CD1c-positive myeloid dendritic cell (primary cell): Measurements from ENCODE around the gene DIPK1B.

Source experiments
- DNase-seq: peaks from one replicate; pipeline ENCODE4 v3.0.0-alpha.2; 2016; ENCODE audit errors: extremely low spot score

Gene DIPK1B

DNA sequence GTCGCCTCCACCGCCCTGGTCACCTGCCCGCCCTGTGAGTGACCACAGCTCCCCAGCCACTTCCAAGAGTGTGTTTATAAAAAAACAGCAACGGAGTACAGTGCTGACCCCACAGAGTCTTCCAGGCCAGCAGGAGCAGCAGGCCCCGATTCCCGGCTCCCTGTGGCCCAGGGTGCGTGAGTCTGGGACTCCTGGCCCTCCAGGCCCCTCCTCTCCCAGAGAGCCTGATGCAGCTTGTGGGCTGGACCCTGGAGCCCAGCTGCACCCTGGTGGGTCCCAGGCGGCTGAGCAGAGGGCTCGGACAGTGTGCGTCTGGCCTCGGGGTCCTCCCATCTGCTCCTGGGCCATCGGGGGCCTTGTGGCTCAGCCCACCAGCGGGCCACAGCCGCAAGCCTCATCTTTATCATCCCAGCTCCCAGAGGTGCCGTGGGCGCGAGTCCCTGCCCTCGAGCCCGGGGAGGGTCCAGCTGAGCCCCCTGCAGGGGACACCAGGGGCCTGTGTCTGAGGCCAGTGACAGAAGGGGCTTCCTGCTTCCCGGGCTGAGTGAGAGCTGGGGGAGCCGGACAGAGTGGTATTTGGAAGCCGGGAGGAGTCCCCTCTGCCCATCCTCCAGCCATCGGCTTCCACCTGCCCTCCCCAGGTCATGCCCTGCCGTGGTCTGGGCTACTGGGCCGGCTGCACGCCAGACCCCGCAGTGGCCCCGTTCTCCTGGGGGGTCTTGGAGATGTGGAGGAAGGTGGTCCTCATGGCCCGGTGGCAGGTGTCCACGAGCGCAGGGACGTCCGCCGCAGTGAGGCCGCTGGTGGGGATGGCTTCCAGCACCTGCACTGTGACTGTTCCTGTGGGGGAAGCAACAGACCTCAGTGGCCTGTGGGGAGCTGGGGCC is 39.0 kb upstream of the DIPK1B start:
- DNase-seq, result no peak

DNA sequence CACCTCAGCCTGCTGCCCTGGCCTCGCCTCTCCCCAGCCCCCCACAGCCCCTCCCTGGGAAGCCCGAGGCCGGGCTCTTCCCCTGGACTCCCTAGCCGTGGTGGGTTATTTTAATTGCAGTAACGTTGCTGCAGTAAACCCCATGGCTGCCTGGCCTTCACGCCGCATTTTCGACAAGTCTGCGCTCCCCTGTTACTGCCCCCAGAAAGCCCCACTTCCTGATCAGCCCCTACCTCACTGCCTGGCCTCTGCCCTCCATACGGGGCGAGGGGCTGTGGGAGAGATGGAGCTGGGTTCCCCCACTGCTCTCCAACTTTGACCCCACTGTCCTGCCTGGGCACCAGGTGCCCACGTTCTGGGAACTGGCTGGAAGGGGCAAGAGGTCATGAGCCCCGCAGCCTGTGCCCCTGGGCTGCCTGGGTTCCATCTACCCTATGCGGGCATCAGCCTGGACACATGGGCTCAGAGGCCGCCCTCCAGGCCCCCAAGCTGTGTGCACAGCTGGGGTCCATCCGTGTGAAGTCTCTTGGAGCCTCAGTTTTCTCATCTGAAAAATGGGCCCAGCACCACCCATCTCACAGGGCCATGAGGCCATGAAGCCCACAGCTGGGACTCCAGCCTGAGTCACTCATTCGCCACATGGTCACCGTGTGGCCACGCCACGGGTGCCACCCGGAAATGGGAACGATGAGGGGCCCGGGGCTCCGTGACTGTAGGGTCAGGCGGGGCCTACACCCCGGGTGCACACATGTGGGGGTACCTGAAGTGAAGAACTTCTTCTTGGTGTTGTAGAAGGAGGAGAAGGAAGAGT is 38.2 kb upstream of the DIPK1B start:
- DNase-seq, result no peak

DNA sequence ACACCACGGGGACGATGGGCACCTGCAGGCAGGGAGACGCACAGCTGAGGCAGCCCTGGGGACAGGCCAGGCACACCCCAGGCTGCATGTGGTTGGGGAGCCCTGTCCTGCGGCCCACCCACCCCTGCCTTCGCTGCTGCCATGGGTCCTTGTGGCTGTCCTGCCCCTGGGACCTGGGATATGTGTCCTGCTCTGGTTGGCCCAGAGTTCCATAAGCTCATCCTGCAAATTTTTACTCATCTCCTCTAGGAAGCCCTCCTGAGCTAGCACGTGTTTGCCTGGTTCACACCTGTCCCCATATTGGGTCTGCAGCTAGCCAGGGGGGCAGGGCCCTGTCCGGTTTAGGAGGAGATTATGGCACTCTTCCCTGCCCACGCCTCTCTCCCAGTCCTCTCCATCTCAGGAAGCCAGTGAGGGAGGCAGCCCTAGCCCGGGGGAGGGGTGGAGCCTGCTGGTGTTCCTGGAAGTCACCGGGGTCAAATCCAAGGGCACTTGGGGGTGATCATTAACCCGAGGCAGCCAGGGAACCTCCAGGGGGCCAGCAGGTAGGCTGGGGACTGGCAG is 37.5 kb upstream of the DIPK1B start:
- DNase-seq, result no peak

DNA sequence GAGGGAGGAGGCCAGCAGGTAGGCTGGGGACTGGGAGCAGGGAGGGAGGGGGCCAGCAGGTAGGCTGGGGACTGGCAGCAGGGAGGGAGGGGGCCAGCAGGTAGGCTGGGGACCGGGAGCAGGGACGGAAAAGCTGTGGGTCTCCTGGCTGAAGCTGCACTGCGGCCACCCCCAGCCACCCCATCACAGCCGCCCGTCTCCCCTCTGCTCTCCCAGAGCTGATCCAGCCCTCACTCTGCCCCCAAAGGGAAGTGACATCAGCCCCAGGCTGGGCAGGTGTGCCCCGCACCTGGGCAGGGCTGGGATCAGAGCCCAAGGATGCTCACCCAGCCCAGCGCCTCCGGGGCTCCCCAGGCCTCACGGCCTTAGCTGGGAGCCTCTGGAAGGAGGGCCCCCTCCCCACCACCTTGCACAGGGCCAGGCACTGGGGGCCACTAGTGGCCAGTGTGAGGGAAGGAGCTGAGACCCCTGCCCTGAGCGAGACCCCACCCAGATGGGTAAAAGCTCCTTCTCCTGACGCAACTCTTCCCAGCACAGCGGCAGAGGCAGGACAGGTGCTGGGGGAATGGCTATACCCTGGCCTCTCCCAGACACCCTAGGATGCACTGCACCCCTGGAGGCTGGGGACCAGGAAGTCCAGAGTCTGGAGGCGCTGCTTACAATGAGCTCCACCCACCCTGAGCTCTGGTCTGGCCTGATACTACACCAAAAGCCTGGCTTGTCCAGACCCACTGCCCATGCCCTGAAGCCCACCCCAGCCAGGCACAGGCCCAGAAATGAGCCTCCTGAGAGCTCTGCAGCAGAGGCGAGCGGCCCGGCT is 36.7 kb upstream of the DIPK1B start:
- no peak for DNase-seq

DNA sequence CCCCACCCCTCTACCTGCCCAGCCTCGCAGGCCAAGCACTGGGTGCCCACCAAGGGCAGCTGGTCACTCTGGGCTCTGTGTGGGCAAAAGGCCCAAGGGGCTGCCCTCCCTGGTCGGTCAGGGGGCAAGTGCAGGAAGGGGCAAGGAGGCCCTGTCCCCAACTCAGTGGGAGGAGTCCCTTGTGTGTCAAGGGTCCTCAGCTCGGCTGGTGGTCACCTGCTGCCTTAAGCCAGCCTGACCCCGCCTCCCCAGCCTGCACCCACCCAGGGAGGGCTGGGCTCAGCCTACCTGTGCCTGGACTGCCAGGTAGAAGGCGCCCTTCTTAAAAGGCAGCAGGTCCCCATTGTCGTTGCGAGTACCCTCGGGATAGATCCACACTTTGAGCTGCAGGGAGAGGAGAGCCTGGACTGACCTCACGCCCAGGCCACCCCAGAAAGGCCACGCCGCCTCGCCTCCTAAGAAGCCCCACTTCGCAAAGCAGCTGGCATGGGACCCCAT is 36.0 kb upstream of the DIPK1B start:
- no peak for DNase-seq

GRCh38 chr9:136676920-136677686 is 35.3 kb upstream of the DIPK1B start:
- no peak for DNase-seq

DNA sequence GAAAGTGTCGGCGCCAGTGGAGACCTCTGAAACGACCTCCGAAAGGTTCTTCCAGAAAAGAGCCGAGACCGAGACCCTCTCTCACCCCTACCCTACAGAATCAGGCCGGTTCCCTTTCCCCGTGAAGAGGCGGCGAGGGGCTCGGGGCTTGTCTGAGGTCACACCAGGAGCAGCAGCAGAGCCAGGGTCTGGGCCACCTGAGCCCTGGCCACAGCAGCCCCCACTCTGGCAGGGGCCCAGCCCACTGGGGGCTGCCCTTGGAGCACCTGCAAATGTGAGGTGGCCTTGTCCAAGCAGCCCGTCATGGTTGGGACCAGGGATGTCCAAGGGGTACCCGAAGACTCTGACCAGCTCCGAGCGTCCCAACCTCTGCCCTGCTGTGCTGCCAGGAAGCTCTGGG is 34.3 kb upstream of the DIPK1B start:
- no peak for DNase-seq

- DNase-seq, result peak; percentile 12
These were observed 33.7 kb upstream of the DIPK1B start for GRCh38 chr9:136678624-136679023.

GRCh38 chr9:136679431-136679941 is 32.9 kb upstream of the DIPK1B start:
- peak; percentile 75 for DNase-seq

GRCh38 chr9:136681029-136681428 is 31.3 kb upstream of the DIPK1B start:
- DNase-seq, result no peak

GRCh38 chr9:136681945-136682699 is 30.2 kb upstream of the DIPK1B start:
- DNase-seq, result no peak

- no peak for DNase-seq
These were observed 29.7 kb upstream of the DIPK1B start for GRCh38 chr9:136682710-136683109.

DNA sequence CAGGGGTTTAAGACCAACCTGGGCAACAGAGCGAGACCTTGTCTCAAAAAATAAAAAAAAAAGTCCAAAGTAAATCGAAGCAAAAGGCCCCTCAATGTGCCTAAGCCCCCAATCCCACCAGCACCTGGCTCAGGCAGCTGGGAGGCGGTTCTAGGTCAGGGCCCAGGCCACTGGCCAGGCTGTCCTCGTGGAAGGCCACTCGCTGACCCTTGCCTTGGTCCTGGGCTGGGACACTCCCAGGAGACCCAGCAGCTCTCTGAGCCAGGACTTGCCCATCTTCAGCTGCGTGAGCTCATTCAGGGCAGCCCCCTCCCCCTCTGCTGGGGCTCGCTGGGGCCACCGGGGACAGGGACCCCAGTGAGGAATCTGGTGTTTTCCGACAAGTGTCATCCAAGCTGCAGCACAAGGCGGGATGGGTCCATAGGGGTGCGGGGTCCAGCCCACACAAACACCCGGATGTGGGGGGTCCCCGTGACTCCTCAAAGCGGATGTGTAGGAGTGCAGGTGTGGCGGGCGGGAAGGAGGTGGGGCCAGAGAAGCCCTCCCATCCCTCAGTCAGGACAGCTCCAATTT is 29.1 kb upstream of the DIPK1B start:
- no peak for DNase-seq

DNA sequence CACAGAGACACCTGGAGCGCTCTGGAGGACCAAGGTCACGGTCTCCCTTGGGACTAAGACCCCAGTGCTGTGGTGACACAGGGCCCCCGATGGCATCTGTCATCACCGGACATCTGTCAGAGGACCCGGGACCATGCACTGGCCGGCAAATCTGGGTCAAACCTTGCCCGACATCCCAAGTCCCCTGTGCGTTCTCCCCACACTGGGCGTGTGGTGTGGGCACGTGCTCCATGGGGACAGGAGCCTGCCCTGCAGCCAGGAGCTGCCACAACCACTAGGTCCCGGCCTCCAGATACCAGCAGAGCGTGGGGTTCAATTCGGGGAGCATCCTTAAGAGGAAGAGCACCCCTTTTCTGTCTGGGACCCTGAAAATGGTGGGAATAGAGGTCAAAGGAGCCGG is 28.6 kb upstream of the DIPK1B start:
- DNase-seq, result no peak

GRCh38 chr9:136684339-136684738 is 28.0 kb upstream of the DIPK1B start:
- no peak for DNase-seq

DNA sequence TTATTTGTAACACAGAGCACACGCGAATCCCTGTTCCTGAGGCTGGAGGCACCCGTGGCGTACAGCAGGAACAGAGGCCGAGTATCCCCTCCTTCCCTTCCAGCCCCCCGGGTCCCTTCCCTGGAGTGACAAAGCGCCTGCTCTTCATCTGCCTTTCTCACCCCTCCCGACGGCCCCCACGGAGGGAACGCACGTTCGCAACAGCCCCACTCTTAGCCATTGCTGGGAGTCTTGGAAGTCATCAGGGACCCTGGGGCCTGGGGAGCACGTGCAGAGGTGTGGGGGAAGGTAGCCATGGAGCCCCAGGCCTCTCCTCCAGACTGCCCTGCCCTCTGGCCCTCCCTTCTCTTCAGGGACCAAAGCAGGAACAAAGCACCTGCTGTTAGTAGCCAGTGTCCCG is 27.6 kb upstream of the DIPK1B start:
- DNase-seq, result no peak

DNA sequence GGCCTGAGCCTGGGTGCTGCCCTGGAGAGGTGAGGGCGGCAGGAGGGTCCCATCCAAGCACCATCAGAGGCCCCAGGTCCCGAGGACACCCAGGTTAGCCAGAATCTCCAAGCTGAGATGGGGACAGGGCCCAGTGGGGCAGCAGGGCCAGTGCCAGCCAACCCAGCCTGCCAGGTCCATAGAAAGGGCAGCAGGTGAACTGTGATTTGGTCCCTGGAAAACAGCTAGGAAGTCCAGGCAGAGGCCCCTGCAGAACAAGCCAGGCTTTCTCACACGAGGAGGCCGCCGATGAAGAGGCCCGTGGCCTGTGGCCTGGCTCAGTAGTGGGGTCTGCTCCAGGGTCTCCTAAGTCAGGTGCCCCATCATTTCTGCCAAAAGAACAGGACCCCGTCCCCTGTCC is 27.2 kb upstream of the DIPK1B start:
- DNase-seq, result no peak

DNA sequence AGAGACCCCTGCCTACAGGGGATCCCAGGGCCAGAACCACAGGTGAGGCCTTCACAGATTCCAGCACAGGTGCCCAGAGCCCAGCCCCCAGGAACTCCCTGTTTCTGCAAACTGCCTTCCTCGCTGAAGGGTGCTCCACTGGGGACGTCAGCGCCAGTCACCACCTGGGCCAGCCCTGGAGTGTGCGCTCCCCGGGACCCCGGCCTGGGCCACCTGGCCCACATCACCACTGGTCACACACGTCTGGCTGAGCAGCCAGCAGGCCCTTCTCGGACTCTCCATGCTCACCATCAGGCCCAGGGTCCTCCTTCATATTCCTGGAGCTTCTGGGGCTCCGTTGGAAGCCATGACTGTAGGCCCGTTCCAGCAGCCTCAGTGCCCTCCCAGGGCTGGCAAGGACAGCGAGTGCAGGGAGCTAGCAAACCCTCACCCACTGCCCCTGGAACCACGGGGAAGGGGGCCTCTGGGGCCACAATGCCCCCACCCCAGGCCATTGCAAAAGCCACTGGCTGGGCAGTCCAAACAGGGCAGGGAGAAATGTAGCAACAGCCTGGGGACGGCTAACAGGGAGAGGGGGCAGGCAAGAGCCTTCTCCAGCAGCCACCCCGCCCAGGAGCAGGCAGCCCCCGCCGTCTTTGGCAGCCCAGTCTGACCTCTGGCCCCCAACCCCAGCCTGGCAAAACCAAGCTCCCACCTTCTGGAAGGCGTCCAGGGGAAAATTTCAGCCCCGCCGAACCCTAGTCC is 26.4 kb upstream of the DIPK1B start:
- DNase-seq, result peak; percentile 3

DNA sequence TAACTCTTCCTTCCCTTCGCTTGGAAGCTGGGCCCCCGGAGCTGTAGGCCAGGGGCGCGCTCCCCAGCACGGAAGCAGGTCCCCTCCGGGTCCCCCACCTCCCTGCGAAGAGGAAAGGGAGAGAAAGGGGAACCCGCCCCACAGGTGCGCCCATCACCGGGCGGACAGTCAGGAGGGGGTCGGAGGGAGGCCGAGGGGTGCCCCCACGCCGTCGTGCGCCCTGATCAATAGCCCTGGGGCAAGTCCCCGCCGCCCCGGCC is 25.9 kb upstream of the DIPK1B start:
- DNase-seq, result no peak
